Activated CD4-positive, alpha-beta T cell treated with anti-CD3 and anti-CD28 coated beads, Interleukin-2, Interleukin-6, amounts not matched to agents 100 ng/mL and 50 ng/mL, durations not matched to agents 16 hours and 8 hours (primary cell): ENCODE results near the gene PRKG1.
"Not testable (repeated sequence)": the region's sequence is repeated elsewhere in the genome, so short reads cannot be mapped to it uniquely, and the experiment has no call there.

Source experiments
- DNase-seq: peaks from one replicate; pipeline ENCODE4 v3.0.0-alpha.2; 2020

Gene PRKG1

GRCh38 chr10:51397244-51397643 is 323.0 kb downstream of the PRKG1 start:
- DNase-seq, result no peak

- DNase-seq, result no peak
Observed at GRCh38 chr10:51397695-51398094, 323.4 kb downstream of the PRKG1 start.

GRCh38 chr10:51399840-51400239 is 325.6 kb downstream of the PRKG1 start:
- DNase-seq, result no peak

- DNase-seq, result no peak
Observed at GRCh38 chr10:51400392-51401096, 326.3 kb downstream of the PRKG1 start.

GRCh38 chr10:51403521-51403920 is 329.2 kb downstream of the PRKG1 start:
- no peak for DNase-seq

- no peak for DNase-seq
Observed at GRCh38 chr10:51405580-51406351, 331.5 kb downstream of the PRKG1 start.

GRCh38 chr10:51406581-51406980 is 332.3 kb downstream of the PRKG1 start:
- no peak for DNase-seq

- DNase-seq, result no peak
Observed at GRCh38 chr10:51416494-51416893, 342.2 kb downstream of the PRKG1 start.

- no peak for DNase-seq
Observed at GRCh38 chr10:51419196-51420093, 345.2 kb downstream of the PRKG1 start.

- no peak for DNase-seq
Observed at GRCh38 chr10:51421853-51422252, 347.6 kb downstream of the PRKG1 start.

- DNase-seq, result peak; percentile 45
Observed at GRCh38 chr10:51422311-51423120, 348.2 kb downstream of the PRKG1 start.

GRCh38 chr10:51423121-51423452 is 348.8 kb downstream of the PRKG1 start:
- no peak for DNase-seq

- DNase-seq, result no peak
Observed at GRCh38 chr10:51425431-51425830, 351.1 kb downstream of the PRKG1 start.

- no peak for DNase-seq
Observed at GRCh38 chr10:51427758-51428157, 353.5 kb downstream of the PRKG1 start.

GRCh38 chr10:51430506-51430905 is 356.2 kb downstream of the PRKG1 start:
- no peak for DNase-seq

GRCh38 chr10:51433949-51434475 is 359.7 kb downstream of the PRKG1 start:
- no peak for DNase-seq

- no peak for DNase-seq
Observed at GRCh38 chr10:51436805-51437204, 362.5 kb downstream of the PRKG1 start.

- DNase-seq, result no peak
Observed at GRCh38 chr10:51439645-51440044, 365.4 kb downstream of the PRKG1 start.

- no peak for DNase-seq
Observed at GRCh38 chr10:51445588-51445987, 371.3 kb downstream of the PRKG1 start.

- DNase-seq, result no peak
Observed at GRCh38 chr10:51447119-51447518, 372.8 kb downstream of the PRKG1 start.

GRCh38 chr10:51455762-51456161 is 381.5 kb downstream of the PRKG1 start:
- DNase-seq, result not testable (repeated sequence)

GRCh38 chr10:51459476-51459875 is 385.2 kb downstream of the PRKG1 start:
- no peak for DNase-seq
